GM23338 (cell line): ENCODE data around the gene B4GALT1. TPM values are rescaled to one million over a fixed set of nuclear protein-coding genes. Genes with fewer than 3 reads are reported as not detected.

Experiments used
- ATAC-seq: fragments of 200-7000 bp; cut with Tn5 transposase; 3 replicates; pipeline ENCODE4 v1.9.1; 2020
- DNase-seq: peaks from one replicate; pipeline ENCODE4 v3.0.0-alpha.2; 2015; ENCODE audit warnings: low spot score
- H2AFZ ChIP-seq: fragments of 200-600 bp; sonication (generic); 2 replicates; pipeline ENCODE4 v1.8.0; 2016; ENCODE audit warnings: antibody characterized with exemption, mild to moderate bottlenecking, moderate library complexity
- H3F3A ChIP-seq: fragments of 200-600 bp; sonication (generic); replicated peaks from 2 replicates; pipeline ENCODE4 v1.8.0; 2017; ENCODE audit warnings: antibody characterized with exemption, mixed run types, low read depth
- H3K27ac ChIP-seq: fragments of 200-600 bp; sonication (generic); 2 replicates; pipeline ENCODE4 v1.6.1; 2016; ENCODE audit warnings: low read depth
- H3K27me3 ChIP-seq: fragments of 200-600 bp; sonication (generic); 2 replicates; pipeline ENCODE4 v1.8.0; 2016; ENCODE audit warnings: mild to moderate bottlenecking, mixed run types, moderate library complexity; ENCODE audit not compliant: insufficient read depth
- H3K36me3 ChIP-seq: fragments of 200-600 bp; sonication (generic); 2 replicates; pipeline ENCODE4 v1.8.0; 2016; ENCODE audit warnings: mild to moderate bottlenecking; ENCODE audit not compliant: insufficient read depth
- H3K4me1 ChIP-seq: fragments of 200-600 bp; sonication (generic); 2 replicates; pipeline ENCODE4 v1.8.0; 2016; ENCODE audit warnings: mild to moderate bottlenecking, moderate library complexity; ENCODE audit not compliant: insufficient read depth
- H3K4me2 ChIP-seq: fragments of 200-600 bp; sonication (generic); 2 replicates; pipeline ENCODE4 v1.7.1; 2017; ENCODE audit warnings: mixed run types
- H3K4me3 ChIP-seq: fragments of 200-600 bp; sonication (generic); 2 replicates; pipeline ENCODE4 v1.6.1; 2016; ENCODE audit warnings: mixed run types
- H3K79me2 ChIP-seq: fragments of 200-600 bp; sonication (generic); replicated peaks from 2 replicates; pipeline ENCODE4 v1.8.0; 2017; ENCODE audit warnings: mild to moderate bottlenecking; ENCODE audit not compliant: insufficient read depth
- H3K9me2 ChIP-seq: fragments of 200-600 bp; sonication (generic); 2 replicates; pipeline ENCODE4 v1.8.0; 2017; ENCODE audit not compliant: insufficient read depth
- H4K20me1 ChIP-seq: fragments of 200-600 bp; sonication (generic); replicated peaks from 2 replicates; pipeline ENCODE4 v1.8.0; 2017; ENCODE audit warnings: mild to moderate bottlenecking; ENCODE audit not compliant: insufficient read depth
- H3K27ac Mint-ChIP-seq: 2 replicates; pipeline ENCODE4 v1.8.0; 2020; ENCODE audit warnings: inconsistent platforms, mild to moderate bottlenecking, moderate library complexity, mixed read lengths
- H3K27me3 Mint-ChIP-seq: 3 replicates; pipeline ENCODE4 v1.8.0; 2022; ENCODE audit warnings: low read depth, mild to moderate bottlenecking, moderate library complexity, mixed read lengths, inconsistent platforms; ENCODE audit not compliant: insufficient read depth, poor library complexity
- H3K36me3 Mint-ChIP-seq: 3 replicates; pipeline ENCODE4 v1.8.0; 2021; ENCODE audit warnings: low read depth, mild to moderate bottlenecking, inconsistent platforms, moderate library complexity, mixed read lengths
- H3K4me1 Mint-ChIP-seq: 3 replicates; pipeline ENCODE4 v1.8.0; 2020; ENCODE audit warnings: mild to moderate bottlenecking, inconsistent platforms, mixed read lengths
- H3K4me3 Mint-ChIP-seq: 3 replicates; pipeline ENCODE4 v1.8.0; 2021; ENCODE audit warnings: moderate library complexity, mild to moderate bottlenecking, inconsistent platforms, mixed read lengths
- H3K9me3 Mint-ChIP-seq: 3 replicates; pipeline ENCODE4 v1.8.0; 2020; ENCODE audit warnings: moderate library complexity, mild to moderate bottlenecking, inconsistent platforms, mixed read lengths
- EZH2 ChIP-seq: fragments of 200-600 bp; sonication (generic); IDR thresholded peaks from one replicate; pipeline ENCODE4 v1.8.0; 2017; ENCODE audit warnings: antibody characterized with exemption, mild to moderate bottlenecking, low read depth; ENCODE audit not compliant: unreplicated experiment
- EZH2phosphoT487 ChIP-seq: fragments of 200-600 bp; sonication (generic); IDR thresholded peaks from one replicate; pipeline ENCODE4 v1.8.1; 2018; ENCODE audit warnings: antibody characterized with exemption; ENCODE audit not compliant: unreplicated experiment
- JUNB ChIP-seq: IDR thresholded peaks from one replicate; pipeline ENCODE4 v1.6.1; 2016; ENCODE audit warnings: antibody characterized with exemption; ENCODE audit not compliant: unreplicated experiment
- POLR2AphosphoS5 ChIP-seq: IDR thresholded peaks from 2 replicates; pipeline ENCODE4 v1.6.1; 2016; ENCODE audit warnings: antibody characterized with exemption, low read depth
- STAT1 ChIP-seq: IDR thresholded peaks from one replicate; pipeline ENCODE4 v1.6.1; 2016; ENCODE audit warnings: antibody characterized with exemption; ENCODE audit not compliant: unreplicated experiment
- ZNF114 ChIP-seq: fragments of 250-450 bp; sonication (Bioruptor Pico); IDR thresholded peaks from 2 replicates; pipeline ENCODE4 v1.5.0; 2020; ENCODE audit warnings: mild to moderate bottlenecking, moderate library complexity
- ZNF331 ChIP-seq: fragments of 250-450 bp; sonication (Bioruptor Pico); IDR thresholded peaks from 2 replicates; pipeline ENCODE4 v1.5.0; 2020; ENCODE audit warnings: low read depth, mild to moderate bottlenecking, moderate library complexity
- polyA plus RNA-seq: library from polyadenylated mRNA; unstranded; fragments of >200 nt; fragmentation: Nextera tagmentation; extraction: Ambion mirVana; gene quantifications from 2 replicates; pipeline ENCODE4 v1.2.1, GENCODE V29; 2016
- total RNA-seq: library from RNA; depleted of rRNA; stranded (reverse); fragments of >200 nt; shearing (Covaris generic); gene quantifications from 2 replicates; pipeline ENCODE4 v1.2.3, GENCODE V29; 2014
- TF ChIP-seq, protein P1 (sequence below), 2 experiments: fragments of 200-600 bp in 1 of 2; sonication (generic) in 1 of 2; conservative IDR thresholded peaks; 2 replicates each; pipeline versions ENCODE4 v1.5.1 to v1.6.1; 2016 to 2017; ENCODE audit warnings: antibody characterized with exemption in 2 of 2, low read depth in 2 of 2, mild to moderate bottlenecking in 2 of 2, moderate library complexity in 1 of 2
- TF ChIP-seq, protein P2 (sequence below): IDR thresholded peaks from one replicate; pipeline ENCODE4 v1.6.1; 2018; ENCODE audit warnings: antibody characterized with exemption; ENCODE audit not compliant: unreplicated experiment
- TF ChIP-seq, protein P3 (sequence below): IDR thresholded peaks from 2 replicates; pipeline ENCODE4 v1.6.1; 2016; ENCODE audit warnings: antibody characterized with exemption

B4GALT1 gene
- total and polyA plus RNA-seq, 2 experiments from 2014 or later, result 6.3 to 15.8 TPM

DNA sequence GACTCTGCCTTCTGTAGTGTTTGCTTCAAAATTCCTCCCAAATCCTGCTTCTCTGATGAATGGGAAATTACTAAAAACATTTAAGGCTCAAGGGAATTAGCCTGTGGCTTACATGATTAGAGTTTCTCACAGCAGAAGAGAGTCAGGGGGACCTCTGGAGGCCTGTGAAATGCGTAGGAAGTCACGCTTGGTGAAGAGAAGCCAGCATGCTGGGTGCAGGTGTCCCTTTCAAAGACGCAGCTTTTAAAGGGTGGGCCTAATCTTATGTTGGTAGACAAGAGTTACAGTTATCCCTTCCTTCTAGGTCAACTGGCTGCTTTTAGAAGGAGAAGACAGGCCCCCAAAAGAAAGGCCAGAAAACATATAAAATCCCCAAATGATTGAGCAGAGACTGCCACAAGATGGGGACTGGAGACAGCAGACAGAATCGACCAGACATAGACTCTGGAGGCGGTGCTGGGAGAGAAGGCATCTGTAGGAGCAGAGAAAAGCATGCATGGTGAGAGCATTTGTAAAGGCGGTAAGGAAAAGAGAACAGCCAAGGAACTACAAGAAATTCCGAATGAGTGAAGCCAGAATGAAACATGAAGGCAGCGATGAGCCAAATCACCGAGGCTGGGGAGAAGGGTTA, 42.3 kb downstream of the B4GALT1 start:
- Histone ChIP-seq H3K36me3 (no peaks in the 10 kb centered on the region), H3K27me3 (no peaks in the 10 kb centered on the region), H4K20me1 (no peaks in the 10 kb centered on the region; the same call in 1 of the 2 replicates), H2AFZ (no peak overlapping the region), H3K9me2 (peaks cover 4% of the 10 kb centered on the region; the same call in 1 of the 2 replicates), H3F3A (no peaks in the 10 kb centered on the region), H3K4me2 (no peak overlapping the region), H3K4me3 (no peak overlapping the region), H3K4me1 (no peaks in the 10 kb centered on the region), H3K79me2 (no peaks in the 10 kb centered on the region), H3K27ac (peak overlapping the region; percentile 39; the same call in 1 of the 2 replicates)
- H3K36me3 Mint-ChIP-seq, result peaks cover 11% of the 10 kb centered on the region
- peaks cover 2% of the 10 kb centered on the region for H3K27me3 Mint-ChIP-seq
- H3K4me1 Mint-ChIP-seq, result peaks cover 6% of the 10 kb centered on the region
- H3K9me3 Mint-ChIP-seq, result no peaks in the 10 kb centered on the region
- DNase-seq (no peak), ATAC-seq (peak; percentile 33; the same call in 1 of the 3 replicates)
- no peak overlapping the region for H3K4me3 Mint-ChIP-seq
- TF ChIP-seq ZNF114 (CRISPR knock-in tag), result no peak
- TF ChIP-seq, protein P1, sequence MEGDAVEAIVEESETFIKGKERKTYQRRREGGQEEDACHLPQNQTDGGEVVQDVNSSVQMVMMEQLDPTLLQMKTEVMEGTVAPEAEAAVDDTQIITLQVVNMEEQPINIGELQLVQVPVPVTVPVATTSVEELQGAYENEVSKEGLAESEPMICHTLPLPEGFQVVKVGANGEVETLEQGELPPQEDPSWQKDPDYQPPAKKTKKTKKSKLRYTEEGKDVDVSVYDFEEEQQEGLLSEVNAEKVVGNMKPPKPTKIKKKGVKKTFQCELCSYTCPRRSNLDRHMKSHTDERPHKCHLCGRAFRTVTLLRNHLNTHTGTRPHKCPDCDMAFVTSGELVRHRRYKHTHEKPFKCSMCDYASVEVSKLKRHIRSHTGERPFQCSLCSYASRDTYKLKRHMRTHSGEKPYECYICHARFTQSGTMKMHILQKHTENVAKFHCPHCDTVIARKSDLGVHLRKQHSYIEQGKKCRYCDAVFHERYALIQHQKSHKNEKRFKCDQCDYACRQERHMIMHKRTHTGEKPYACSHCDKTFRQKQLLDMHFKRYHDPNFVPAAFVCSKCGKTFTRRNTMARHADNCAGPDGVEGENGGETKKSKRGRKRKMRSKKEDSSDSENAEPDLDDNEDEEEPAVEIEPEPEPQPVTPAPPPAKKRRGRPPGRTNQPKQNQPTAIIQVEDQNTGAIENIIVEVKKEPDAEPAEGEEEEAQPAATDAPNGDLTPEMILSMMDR (conservative IDR thresholded peaks at IDR 0.05; ENCODE audit: low read depth in 2 of 2), result peak in 1 of 2 experiments; percentile 27; a peak in 2 of 4 replicates
- peak overlapping the region; percentile 8; the same call in 1 of the 2 replicates for H3K27ac Mint-ChIP-seq

DNA sequence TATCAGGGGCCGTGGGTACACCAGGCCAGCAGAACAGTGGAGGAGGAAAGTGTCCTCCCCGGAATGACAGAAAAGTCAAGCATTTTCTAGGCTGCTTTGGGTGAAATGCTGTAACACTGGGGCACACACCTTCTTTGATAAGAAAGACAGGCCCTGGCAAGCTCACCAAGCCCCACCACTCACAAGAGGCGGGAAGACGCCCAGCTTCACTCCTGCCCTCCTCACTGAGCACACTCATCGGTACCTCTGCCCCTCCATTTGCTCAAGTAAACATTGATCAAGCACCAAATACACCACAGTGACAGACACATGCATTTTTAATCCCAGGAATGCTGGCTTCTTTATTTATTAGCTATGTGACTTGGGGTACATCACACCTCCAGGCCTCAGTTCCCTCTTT, 43.1 kb downstream of the B4GALT1 start:
- DNase-seq (no peak), ATAC-seq (no peak)
- no peaks in the 10 kb centered on the region for H3K27me3 ChIP-seq
- H3K4me1 ChIP-seq, result no peaks in the 10 kb centered on the region
- no peak overlapping the region for H3K27ac ChIP-seq
- no peaks in the 10 kb centered on the region for H3K9me3 Mint-ChIP-seq
- no peak overlapping the region for H3K4me3 Mint-ChIP-seq
- H3K4me3 ChIP-seq, result no peak overlapping the region
- peaks cover 4% of the 10 kb centered on the region; the same call in 1 of the 2 replicates for H3K9me2 ChIP-seq
- no peaks in the 10 kb centered on the region for H3K79me2 ChIP-seq
- no peak overlapping the region for H3K4me2 ChIP-seq
- H3K36me3 Mint-ChIP-seq, result peaks cover 8% of the 10 kb centered on the region
- peaks cover 6% of the 10 kb centered on the region for H3K4me1 Mint-ChIP-seq
- H3K27me3 Mint-ChIP-seq, result peaks cover 2% of the 10 kb centered on the region
- no peaks in the 10 kb centered on the region for H3F3A ChIP-seq
- no peaks in the 10 kb centered on the region; the same call in 1 of the 2 replicates for H4K20me1 ChIP-seq
- no peak overlapping the region for H2AFZ ChIP-seq
- H3K27ac Mint-ChIP-seq, result no peak overlapping the region
- H3K36me3 ChIP-seq, result no peaks in the 10 kb centered on the region
- TF ChIP-seq, protein P2, sequence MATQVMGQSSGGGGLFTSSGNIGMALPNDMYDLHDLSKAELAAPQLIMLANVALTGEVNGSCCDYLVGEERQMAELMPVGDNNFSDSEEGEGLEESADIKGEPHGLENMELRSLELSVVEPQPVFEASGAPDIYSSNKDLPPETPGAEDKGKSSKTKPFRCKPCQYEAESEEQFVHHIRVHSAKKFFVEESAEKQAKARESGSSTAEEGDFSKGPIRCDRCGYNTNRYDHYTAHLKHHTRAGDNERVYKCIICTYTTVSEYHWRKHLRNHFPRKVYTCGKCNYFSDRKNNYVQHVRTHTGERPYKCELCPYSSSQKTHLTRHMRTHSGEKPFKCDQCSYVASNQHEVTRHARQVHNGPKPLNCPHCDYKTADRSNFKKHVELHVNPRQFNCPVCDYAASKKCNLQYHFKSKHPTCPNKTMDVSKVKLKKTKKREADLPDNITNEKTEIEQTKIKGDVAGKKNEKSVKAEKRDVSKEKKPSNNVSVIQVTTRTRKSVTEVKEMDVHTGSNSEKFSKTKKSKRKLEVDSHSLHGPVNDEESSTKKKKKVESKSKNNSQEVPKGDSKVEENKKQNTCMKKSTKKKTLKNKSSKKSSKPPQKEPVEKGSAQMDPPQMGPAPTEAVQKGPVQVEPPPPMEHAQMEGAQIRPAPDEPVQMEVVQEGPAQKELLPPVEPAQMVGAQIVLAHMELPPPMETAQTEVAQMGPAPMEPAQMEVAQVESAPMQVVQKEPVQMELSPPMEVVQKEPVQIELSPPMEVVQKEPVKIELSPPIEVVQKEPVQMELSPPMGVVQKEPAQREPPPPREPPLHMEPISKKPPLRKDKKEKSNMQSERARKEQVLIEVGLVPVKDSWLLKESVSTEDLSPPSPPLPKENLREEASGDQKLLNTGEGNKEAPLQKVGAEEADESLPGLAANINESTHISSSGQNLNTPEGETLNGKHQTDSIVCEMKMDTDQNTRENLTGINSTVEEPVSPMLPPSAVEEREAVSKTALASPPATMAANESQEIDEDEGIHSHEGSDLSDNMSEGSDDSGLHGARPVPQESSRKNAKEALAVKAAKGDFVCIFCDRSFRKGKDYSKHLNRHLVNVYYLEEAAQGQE, result no peak
- TF ChIP-seq POLR2AphosphoS5 (no peak), EZH2phosphoT487 (no peak), JUNB (no peak), STAT1 (no peak), ZNF114 (CRISPR knock-in tag) (no peak), EZH2 (no peak), ZNF331 (CRISPR knock-in tag) (no peak)
- TF ChIP-seq, protein P1 (conservative IDR thresholded peaks at IDR 0.05; ENCODE audit: low read depth in 2 of 2), result no peak
- TF ChIP-seq, protein P3, sequence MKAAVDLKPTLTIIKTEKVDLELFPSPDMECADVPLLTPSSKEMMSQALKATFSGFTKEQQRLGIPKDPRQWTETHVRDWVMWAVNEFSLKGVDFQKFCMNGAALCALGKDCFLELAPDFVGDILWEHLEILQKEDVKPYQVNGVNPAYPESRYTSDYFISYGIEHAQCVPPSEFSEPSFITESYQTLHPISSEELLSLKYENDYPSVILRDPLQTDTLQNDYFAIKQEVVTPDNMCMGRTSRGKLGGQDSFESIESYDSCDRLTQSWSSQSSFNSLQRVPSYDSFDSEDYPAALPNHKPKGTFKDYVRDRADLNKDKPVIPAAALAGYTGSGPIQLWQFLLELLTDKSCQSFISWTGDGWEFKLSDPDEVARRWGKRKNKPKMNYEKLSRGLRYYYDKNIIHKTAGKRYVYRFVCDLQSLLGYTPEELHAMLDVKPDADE, result no peak
